ENCODE measurements around the gene GTPBP3. TPM values are rescaled to one million over a fixed set of nuclear protein-coding genes. Genes with fewer than 3 reads are reported as not detected.

The GTPBP3 gene
- total and polyA plus RNA-seq, 9 of the 15 experiments (the other 6 are each of a cell fraction or from before 2014, with no cell fraction given): 4.9 to 124 (median 22.6) TPM

- ChIA-PET CTCF (ENCODE audit: low intra/inter-chr PET ratio) (no interaction called here), POLR2A (interaction anchor here (0.5 to 6.9 kb wide), 4 partner anchors 10 to 18 kb away, joined by 3 to 41 read pairs (median 4); partner anchors contain the start of gene ANO8)
- Histone ChIP-seq H3K79me2 (ENCODE audit: control insufficient read depth, insufficient read depth, low read length) (no peaks in the 10 kb centered on the region), H3K4me1 (replicated peaks in 1 of 2; ENCODE audit: control insufficient read depth in 2 of 2, insufficient read depth in 2 of 2, low read length in 2 of 2) (peaks cover 3 to 52% of the 10 kb centered on the region in 2 experiments; a peak in 4 of 5 replicates), H3K27me3 (ENCODE audit: control insufficient read depth in 2 of 2, insufficient read depth in 2 of 2, low read length in 2 of 2) (no peaks in the 10 kb centered on the region), H2AFZ (ENCODE audit: low read depth, low read length) (no peak overlapping the region), H4K20me1 (replicated peaks; ENCODE audit: control insufficient read depth, insufficient read depth, low read length) (no peaks in the 10 kb centered on the region; the same call in 1 of the 2 replicates), H3K9me3 (replicated peaks; ENCODE audit: control insufficient read depth, insufficient read depth, low read depth, low read length) (no peaks in the 10 kb centered on the region), H3K4me3 (no peak overlapping the region), H3K36me3 (ENCODE audit: control insufficient read depth, insufficient read depth, low read length) (peaks cover 35% of the 10 kb centered on the region), H3K27ac (ENCODE audit: extremely low read depth, low read depth, low read length) (no peak overlapping the region), H3K4me2 (ENCODE audit: insufficient read depth, low read length) (no peak overlapping the region), H3K9ac (ENCODE audit: insufficient read depth in 1 of 2, low read depth in 2 of 2, low read length in 2 of 2) (peak overlapping the region in 1 of 2 experiments; percentile 17; a peak in 1 of 4 replicates), H3K9me1 (ENCODE audit: control insufficient read depth, insufficient read depth, low read length) (peaks cover 4% of the 10 kb centered on the region)
- FAIRE-seq: no peak
- TF ChIP-seq POLR2G (IDR thresholded peaks at IDR 0.05; ENCODE audit: low read depth, low read length) (peak; percentile 40; the same call in 1 of the 2 replicates), MXD1 (CRISPR knock-in tag; IDR thresholded peaks at IDR 0.05; ENCODE audit: borderline replicate concordance, poor library complexity, severe bottlenecking) (no peak)
- intact Hi-C loops (cut with micrococcal nuclease): no loop called here
- 88% methylated on average over 16 of the region's 28 CpGs for WGBS (ENCODE audit: insufficient coverage, low coverage, missing lambda C conversion rate)
- no TSS peak for BruUV-seq (replicated peaks)
- in situ Hi-C loops (cut with MboI): no loop called here
- no peak for DNase-seq (ENCODE audit: extremely low read depth in 1 of 4, low spot score in 3 of 4)
- no peak for ATAC-seq
Observed at GRCh38 chr19:17324357-17325114, 12.8 kb upstream of the GTPBP3 start.

DNA sequence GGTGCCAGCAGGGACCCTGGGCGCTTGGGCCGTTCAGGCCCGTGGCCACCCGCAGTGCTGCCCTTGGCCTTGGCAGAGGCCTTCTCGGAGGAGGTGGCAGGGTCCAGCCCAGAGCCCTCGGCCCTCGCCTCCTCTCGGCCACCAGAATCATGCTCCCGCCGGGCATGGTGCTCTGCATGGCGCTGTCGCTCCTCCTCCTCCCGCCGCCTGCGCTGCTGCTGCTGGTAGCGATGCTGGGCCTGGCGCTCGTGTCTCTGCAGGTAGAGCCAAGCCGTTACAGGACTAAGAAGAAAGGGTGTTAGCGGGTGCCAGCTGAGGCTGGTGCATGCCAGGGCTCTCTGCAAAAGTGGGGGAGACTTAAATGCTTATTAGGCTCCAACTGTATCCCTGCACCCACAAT is 12.2 kb upstream of the GTPBP3 start:
- intact Hi-C loops (cut with micrococcal nuclease) (no loop called here), in situ Hi-C loops (cut with MboI) (no loop called here)
- ChIA-PET CTCF (ENCODE audit: low intra/inter-chr PET ratio) (no interaction called here), POLR2A (interaction anchor here (0.5 to 6.9 kb wide), 4 partner anchors 9 to 64 kb away, joined by 3 to 41 read pairs (median 4); partner anchors contain the start of genes ANO8 and DDA1)
- ATAC-seq (no peak), FAIRE-seq (no peak), DNase-seq (ENCODE audit: extremely low read depth in 1 of 4, low spot score in 3 of 4) (no peak)
- Histone ChIP-seq H3K9ac (ENCODE audit: insufficient read depth in 1 of 2, low read depth in 2 of 2, low read length in 2 of 2) (no peak overlapping the region), H3K79me2 (ENCODE audit: control insufficient read depth, insufficient read depth, low read length) (no peaks in the 10 kb centered on the region), H4K20me1 (replicated peaks; ENCODE audit: control insufficient read depth, insufficient read depth, low read length) (no peaks in the 10 kb centered on the region; the same call in 1 of the 2 replicates), H3K9me1 (ENCODE audit: control insufficient read depth, insufficient read depth, low read length) (peaks cover 4% of the 10 kb centered on the region), H3K27me3 (ENCODE audit: control insufficient read depth in 2 of 2, insufficient read depth in 2 of 2, low read length in 2 of 2) (no peaks in the 10 kb centered on the region), H3K27ac (ENCODE audit: extremely low read depth, low read depth, low read length) (no peak overlapping the region), H3K4me1 (replicated peaks in 1 of 2; ENCODE audit: control insufficient read depth in 2 of 2, insufficient read depth in 2 of 2, low read length in 2 of 2) (peaks cover 3 to 57% of the 10 kb centered on the region in 2 experiments; a peak in 4 of 5 replicates), H3K4me2 (ENCODE audit: insufficient read depth, low read length) (no peak overlapping the region), H3K4me3 (no peak overlapping the region), H3K9me3 (replicated peaks; ENCODE audit: control insufficient read depth, insufficient read depth, low read depth, low read length) (no peaks in the 10 kb centered on the region), H3K36me3 (ENCODE audit: control insufficient read depth, insufficient read depth, low read length) (peaks cover 29% of the 10 kb centered on the region), H2AFZ (ENCODE audit: low read depth, low read length) (no peak overlapping the region)
- BruUV-seq (replicated peaks): no TSS peak
- 87% methylated on average over 16 of the region's 20 CpGs for WGBS (ENCODE audit: insufficient coverage, low coverage, missing lambda C conversion rate)
- TF ChIP-seq HNRNPK (IDR thresholded peaks at IDR 0.05; ENCODE audit: low read depth, low read length, poor library complexity, severe bottlenecking) (no peak), TAF9B (IDR thresholded peaks at IDR 0.05; ENCODE audit: partially characterized antibody) (no peak), ZBTB33 (CRISPR knock-in tag; IDR thresholded peaks at IDR 0.05) (peak; percentile 97)
- TF ChIP-seq, protein P1, sequence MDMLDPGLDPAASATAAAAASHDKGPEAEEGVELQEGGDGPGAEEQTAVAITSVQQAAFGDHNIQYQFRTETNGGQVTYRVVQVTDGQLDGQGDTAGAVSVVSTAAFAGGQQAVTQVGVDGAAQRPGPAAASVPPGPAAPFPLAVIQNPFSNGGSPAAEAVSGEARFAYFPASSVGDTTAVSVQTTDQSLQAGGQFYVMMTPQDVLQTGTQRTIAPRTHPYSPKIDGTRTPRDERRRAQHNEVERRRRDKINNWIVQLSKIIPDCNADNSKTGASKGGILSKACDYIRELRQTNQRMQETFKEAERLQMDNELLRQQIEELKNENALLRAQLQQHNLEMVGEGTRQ (CRISPR knock-in tag; IDR thresholded peaks at IDR 0.05): no peak
- TF ChIP-seq, protein P2, sequence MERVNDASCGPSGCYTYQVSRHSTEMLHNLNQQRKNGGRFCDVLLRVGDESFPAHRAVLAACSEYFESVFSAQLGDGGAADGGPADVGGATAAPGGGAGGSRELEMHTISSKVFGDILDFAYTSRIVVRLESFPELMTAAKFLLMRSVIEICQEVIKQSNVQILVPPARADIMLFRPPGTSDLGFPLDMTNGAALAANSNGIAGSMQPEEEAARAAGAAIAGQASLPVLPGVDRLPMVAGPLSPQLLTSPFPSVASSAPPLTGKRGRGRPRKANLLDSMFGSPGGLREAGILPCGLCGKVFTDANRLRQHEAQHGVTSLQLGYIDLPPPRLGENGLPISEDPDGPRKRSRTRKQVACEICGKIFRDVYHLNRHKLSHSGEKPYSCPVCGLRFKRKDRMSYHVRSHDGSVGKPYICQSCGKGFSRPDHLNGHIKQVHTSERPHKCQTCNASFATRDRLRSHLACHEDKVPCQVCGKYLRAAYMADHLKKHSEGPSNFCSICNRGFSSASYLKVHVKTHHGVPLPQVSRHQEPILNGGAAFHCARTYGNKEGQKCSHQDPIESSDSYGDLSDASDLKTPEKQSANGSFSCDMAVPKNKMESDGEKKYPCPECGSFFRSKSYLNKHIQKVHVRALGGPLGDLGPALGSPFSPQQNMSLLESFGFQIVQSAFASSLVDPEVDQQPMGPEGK (CRISPR knock-in tag; IDR thresholded peaks at IDR 0.05; ENCODE audit: borderline replicate concordance): no peak
